ENCODE data around the gene TPRG1.
A peak's percentile ranks its signal among the peaks of the same experiment; 100 is the strongest.

Gene TPRG1, protein sequence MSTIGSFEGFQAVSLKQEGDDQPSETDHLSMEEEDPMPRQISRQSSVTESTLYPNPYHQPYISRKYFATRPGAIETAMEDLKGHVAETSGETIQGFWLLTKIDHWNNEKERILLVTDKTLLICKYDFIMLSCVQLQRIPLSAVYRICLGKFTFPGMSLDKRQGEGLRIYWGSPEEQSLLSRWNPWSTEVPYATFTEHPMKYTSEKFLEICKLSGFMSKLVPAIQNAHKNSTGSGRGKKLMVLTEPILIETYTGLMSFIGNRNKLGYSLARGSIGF

DNA sequence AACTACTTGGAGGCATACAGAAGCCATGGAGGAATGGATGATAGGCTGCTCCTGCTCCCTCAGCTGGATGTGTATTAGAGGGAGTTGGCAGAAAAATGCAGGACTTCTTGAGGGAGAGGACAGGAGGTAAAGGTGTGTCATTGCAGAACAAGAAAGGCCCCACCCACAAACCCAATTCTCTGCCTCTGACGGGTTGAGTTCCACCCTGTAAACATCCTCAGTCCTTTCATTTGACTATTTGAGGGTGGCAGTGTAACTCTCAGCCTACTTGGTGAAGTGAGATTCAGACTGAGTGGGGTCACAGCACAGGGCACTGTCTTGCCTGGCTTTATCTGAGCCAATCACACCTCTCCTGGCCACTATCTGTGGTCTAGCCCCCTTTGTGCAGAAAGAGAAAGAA, at the start of gene TPRG1:
TPRG1 (plus strand) TSS at position 265 of the 400 bp plus-strand sequence. CDS start 35,414 bp downstream, outside the sequence.
- no peak for DNase-seq

DNA sequence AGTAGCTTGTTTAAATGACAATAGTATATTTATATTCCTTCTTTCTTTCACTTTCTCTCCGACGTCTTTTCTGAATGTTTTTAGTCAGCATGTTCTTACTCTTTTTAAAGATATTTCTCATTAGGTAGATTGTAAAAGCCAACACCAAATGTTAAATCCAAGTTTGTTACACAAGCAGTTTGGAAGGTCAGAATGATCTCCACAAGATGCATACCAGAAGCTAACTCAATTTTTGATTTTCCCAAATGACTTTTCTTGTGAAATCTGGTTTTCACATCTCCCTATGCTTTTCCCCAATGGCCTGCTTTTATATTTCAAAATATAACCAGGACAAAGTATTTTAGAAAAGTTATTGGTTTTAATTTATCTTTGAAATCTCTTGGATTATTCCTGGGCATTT, 49.7 kb upstream of the TPRG1 start:
- DNase-seq: no peak

DNA sequence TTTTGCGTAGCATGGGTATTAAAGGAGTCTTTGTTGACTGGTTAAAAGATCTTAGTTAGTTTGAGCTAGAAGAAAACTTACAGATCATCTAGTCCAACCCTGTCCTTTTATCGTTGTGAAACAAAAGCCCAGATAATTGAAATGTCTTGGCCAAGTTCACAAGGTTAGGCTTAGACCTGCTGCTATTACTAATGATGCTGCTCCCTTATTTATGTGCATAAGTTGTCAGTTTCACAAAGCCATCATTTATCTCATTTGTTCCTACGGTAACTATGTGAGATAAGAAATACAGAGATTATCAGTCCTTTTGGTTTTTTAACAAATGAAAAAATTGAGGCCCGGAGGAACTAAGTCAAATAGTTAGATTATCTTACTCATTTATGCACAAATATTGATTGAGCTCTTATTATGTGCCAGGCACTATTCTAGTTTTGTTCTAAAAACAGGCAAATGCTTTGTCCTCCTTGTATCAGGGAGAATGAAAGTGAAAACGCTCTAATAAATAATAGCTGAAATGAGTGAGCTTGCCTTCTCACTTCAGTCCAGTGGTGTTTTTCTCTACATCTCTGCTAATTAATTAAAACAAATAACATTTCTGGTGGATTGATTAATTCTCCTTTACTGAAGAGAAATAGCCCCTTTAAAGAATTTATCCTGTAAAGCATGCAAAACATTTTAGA, 49.1 kb upstream of the TPRG1 start:
- DNase-seq: no peak

DNA sequence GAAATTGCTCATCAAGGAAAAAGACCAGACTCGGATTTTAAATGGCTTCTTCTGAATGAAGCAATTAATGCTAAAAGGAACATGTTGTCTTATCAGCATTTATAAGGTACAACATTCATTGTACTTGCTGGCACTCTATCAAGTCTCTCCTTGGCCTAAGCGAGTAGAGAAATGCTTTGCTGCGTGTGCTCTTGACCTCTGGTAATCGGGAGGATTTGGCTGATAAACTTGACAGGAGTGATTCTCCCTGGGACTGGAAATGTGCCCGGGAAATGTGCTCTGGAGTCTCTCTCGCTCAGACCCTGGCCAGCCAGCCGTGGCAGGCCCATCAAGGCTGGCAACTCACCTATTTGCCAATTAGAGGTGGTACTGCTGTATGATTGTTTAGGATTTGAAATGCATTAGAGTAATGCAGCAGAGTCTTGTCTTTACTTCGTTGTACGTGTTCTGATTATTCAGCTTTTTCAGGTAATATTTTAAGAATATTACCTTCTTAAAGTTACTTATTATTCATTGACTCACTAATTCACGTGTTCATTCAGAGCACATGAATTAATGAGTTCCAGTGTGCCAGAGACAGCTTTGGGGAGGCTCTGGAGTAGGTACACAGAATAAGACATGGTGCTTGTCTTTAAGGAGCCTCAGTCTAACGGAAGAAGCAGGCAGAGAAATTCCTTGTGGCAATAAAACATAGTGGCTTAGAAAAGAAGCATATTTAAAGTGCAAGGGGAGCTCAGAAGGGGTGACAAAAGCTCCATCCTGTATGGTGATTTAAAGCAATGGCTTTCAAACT, 48.0 kb upstream of the TPRG1 start:
- DNase-seq: no peak

DNA sequence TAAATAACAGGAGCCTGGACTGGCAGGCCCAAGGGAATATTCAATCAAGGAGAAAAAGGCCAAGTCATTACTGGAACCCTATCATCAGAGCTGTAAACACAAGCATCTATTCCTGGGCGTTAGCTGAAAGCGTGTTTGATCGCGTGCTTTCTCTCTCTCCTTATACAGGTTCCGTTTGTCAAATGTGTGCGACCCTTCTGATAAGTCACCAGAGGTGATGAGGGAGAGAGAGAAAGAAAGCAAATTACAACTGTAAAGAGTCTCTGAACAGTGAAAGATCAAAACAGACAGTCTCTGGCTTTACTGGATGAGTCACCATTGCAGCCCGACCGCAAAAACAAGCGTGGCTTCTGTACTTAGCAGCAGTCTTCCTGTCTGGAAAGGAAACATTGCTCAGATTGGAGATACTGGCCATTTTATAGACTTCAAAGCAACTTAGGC, 39.5 kb upstream of the TPRG1 start:
- no peak for DNase-seq

DNA sequence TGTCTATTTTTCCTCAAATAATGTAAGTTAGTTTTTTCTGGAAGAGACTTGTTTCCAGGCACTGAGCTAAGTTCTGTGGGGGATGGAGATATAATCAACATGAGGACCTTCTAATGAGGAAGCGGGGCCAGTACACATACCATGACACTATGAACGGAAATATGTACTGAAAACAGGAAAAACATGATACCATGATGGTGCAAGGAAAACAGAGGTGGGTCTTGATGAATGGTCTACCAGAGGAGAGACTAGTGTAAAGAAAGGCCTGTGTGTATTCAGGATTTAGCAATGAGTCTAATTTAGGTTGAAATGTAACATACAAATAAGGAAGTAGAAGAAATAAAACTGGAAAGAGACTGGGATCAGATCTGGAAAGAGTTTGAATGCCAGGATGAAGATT, 38.9 kb upstream of the TPRG1 start:
- DNase-seq: no peak

DNA sequence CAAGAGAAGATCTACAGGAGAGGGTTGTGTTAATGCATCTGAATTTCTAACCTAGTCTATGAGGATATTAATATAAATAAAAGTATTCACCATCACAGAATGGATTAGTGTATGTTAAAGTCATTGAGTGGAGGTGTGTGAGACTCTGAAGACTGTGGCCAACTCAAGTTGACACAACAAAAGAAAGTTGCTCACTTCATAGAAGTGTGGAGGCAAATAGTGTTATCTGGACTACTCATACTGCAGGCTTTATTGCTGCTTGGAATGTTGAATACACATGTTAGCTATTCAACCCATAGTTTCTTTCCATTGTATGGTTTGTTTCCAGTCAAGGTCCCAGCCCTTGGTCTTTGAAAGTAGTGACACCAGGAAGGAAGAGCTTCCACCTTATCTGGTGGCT, 38.0 kb upstream of the TPRG1 start:
- DNase-seq: no peak

DNA sequence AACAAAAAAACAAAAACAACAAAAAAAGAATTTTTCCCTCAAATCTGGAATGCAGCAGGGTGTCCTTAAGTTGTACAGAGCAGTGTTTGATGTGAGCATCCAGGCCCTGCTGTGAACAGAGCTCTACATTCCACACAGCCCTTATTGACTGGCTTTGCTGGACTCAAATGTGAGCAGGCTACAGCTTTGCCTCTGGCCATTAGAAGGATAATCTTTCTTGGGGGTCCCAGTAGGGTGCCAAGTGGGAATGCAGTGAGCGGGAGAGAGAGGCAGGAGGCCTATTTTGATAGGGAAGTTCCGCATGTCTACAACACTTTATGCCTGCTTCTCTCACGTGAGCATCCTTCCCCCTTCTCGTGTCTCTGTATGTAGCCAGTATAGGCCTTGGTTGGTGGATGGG, 34.4 kb upstream of the TPRG1 start:
- DNase-seq: no peak

DNA sequence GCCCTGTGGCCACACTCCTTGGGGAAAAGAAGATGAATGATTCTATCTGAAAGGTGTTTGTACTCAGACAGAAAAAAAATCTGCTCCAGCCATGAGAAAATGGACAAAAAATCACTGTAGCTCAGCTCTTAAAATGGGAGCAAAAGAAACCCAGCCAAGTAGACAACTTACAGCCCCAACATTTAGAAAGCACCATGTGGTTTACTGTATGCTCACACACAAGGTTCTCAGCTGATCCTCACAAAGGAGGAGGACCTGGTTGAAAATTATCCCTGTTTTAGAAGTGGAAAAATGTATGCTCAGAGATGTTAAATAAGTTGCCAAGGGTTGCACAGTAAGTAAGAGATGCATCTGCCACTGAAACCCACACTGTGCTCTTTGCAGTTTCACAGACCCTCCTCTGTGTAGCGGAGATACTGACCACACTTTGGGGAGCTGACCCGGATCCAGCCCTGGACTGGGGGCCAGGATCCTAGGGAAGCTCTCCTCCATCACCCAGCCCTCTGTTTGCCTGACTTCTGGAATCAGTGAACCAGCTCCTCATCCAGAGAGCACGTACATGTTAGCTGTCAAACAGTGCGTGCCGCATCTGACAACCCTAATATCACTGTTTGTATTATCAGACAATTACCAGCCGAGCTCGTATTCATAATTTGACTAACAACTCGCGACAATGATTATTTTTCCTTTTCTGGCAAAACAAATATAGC, 32.7 kb upstream of the TPRG1 start:
- no peak for DNase-seq

DNA sequence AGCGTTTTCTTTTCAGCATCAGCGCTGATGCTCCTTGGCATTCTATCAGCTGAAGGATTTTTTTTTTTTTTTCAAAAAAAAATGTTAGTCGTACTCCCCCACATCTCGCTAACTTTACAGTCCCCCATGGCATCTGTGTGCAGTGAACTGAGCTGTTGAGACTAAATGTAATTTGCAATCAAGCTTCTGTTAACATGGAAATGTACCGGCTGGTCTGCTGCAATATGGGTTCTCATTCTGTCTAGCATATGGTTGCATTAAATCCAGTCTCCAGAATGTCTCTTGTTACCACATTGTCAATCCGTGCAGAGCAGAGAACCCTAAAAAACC, 32.2 kb upstream of the TPRG1 start:
- no peak for DNase-seq

DNA sequence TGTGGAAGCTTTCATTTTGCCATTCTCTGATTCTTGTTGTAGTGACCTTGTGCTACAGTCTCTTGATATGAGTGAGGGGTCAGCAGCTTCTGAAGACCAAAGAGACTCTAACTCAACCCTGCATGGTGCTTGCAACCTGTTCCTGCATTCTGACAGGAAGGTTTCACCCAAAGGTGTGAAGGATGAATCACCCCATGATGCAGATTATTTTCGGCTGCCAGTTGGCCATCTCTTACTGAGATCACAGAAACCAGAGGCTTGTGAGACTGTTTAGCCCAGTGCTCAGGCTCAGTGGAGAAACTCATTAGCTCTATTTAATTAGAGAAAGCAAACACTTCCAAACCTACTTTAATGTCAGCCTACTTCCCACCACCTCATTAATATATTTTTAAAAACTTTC, 29.2 kb upstream of the TPRG1 start:
- DNase-seq: no peak

DNA sequence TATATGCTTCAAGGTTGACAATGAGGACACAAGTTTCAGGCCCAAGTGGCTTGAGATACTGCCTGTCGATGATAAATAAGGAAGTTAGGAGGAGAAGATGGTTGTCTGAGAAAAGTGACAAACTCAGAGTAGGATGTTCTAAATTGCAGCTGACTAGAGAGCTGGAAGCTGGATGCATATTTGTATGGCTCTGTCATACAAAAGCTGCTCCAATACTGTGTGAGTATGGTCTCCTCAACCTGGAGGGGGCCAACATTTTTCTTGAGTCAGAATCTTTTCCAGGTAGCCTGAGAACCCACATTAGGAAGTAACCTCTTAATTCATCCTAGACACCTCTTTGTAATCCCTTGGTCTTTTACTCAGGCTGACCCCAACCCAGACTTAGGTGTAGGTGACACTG, 28.4 kb upstream of the TPRG1 start:
- no peak for DNase-seq

DNA sequence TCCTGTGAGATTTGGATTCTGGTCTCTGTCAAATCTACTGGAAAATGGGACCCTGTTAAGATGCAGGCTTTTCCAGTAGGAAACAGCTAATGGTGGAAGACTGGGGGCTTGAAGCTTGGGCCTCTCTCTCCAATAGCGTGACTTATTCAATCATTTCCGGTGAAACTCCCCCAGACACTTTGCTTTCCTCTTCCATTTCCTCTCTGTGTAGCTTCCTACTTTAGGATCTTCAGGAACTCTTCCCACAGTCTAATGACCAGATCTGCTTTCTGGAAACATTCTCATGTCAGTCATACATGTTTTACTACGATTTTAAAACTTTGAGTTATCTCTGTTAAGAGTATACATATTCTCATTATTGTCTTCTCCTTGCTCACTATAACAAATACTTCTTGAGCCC, 28.0 kb upstream of the TPRG1 start:
- no peak for DNase-seq

DNA sequence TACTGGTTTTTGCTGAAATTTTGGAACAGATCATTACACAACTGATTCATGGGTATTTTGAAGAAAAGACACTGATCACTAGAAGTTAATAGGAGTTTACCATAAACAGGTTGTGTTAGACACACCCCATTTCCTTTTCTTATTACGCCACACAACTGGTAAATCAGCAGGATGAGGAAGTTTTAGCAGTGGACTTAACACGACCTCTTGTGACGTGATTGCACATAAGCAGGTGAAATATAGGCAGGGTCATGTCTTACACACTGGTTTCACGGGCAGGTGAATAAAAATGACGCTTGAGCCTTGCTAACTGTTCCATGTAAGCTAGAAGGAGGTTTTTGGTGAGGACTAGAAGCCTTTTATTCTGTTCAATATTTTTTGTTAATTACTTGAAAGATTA, 27.1 kb upstream of the TPRG1 start:
- no peak for DNase-seq

DNA sequence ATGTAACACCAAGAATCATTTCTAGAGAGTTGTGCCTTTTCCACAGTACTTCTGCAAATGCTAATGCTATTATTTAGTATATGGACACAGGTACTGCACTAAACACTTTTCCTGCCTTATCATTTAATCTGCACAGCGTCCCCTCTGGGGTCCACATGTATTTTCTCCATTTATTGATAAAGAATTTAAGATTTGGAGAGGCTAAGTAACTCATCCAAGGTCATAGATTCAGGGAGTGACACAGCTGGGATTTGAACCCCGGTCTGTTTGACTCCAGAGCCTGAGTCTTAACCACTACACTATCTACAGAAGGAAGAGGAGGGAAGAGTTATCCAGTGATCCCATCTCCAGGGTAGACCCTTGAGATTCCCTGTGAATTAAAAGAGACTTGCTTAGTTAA, 24.9 kb upstream of the TPRG1 start:
- DNase-seq: no peak

DNA sequence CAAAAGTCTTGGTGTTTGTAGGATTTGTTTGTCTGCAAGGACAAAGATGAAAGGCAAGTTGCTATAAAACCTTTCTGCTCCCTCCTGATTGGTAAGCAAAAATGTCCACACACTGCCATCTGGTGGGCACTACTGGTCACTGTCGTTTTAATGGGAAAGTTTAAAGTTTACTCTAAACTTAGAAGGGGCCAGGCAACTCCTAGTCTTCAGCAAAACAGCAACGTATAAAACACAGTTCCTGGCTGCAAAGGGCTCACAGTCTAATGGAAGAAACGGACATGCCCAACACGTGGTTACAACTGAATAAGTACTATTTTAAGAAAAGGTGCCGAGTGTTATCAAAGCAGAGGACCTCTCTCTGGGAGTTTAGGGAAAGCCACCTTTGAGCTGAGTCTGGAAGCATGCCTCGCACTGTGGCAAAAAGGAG, 23.7 kb upstream of the TPRG1 start:
- peak; percentile 15 for DNase-seq

DNA sequence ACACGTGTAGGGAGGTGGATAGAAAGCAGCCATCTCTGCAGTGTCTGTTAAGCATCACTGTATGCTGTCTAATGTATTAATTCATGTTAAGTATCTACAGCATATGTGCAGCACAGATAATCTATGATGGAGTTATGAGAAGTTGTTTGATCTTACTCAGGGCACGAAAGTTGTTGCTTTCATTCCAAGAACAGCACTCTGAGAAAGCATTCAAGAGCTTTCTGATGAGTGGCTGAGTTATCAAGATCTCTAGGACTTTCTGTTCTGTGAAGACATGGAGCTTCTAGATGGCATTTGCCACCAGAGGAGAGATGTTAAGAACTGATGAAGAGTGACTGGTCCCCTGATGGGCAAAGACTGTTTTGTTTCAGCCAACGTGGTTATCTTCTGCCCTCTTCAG, 22.6 kb upstream of the TPRG1 start:
- no peak for DNase-seq

DNA sequence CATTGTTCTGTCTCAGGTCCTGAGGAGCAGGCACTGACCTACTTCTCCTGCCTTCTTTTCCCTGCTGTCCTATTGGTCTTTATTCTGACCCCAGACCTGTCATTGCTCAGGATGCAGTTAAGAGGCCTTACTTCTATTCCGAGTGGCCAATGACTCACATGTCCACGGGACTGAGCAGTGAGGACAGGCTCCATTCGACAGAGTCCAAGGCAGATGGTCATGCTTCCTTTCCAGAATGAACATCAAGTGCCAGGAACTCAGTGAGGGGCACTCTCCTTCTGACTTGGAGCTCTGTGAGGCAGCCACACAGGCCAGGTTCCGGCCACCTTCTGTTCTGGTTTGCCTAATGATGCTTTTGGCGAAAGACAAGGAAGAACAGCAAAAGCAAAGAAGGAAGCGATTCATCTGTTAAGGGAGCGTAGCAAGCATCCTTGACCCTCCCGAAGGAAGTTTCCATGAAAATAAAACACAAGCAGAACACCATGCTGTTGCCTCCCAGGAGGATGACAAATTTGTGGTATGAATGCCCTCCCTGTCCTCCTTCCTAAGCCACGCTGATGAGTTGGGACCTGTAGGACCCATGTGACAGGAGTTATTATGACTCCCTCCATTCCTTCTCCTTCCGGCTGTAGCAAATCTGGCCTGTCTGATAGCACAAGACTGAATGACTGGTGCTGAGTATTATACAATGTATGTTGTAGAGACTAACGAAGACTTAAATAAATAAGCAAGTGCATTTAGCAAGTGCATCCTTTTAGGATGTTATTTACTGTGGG, 14.4 kb upstream of the TPRG1 start:
- no peak for DNase-seq

DNA sequence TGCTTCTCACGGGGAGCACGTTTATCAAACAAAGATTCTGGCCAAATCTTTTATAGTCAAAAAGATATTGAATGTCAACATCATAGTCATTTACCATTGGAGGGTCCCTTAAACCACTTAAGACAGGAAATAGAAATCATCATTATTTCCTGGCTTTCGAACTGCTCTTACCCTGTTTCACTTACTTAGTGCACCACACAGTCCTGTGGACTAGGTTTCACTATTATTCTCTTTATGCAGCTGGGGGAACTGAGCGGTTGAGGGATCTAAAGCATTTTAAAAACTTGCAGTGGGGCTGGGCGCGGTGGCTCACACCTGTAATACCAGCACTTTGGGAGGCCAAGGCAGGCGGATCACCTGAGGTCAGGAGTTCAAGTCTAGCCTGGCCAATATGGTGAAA, 13.7 kb upstream of the TPRG1 start:
- DNase-seq: no peak

DNA sequence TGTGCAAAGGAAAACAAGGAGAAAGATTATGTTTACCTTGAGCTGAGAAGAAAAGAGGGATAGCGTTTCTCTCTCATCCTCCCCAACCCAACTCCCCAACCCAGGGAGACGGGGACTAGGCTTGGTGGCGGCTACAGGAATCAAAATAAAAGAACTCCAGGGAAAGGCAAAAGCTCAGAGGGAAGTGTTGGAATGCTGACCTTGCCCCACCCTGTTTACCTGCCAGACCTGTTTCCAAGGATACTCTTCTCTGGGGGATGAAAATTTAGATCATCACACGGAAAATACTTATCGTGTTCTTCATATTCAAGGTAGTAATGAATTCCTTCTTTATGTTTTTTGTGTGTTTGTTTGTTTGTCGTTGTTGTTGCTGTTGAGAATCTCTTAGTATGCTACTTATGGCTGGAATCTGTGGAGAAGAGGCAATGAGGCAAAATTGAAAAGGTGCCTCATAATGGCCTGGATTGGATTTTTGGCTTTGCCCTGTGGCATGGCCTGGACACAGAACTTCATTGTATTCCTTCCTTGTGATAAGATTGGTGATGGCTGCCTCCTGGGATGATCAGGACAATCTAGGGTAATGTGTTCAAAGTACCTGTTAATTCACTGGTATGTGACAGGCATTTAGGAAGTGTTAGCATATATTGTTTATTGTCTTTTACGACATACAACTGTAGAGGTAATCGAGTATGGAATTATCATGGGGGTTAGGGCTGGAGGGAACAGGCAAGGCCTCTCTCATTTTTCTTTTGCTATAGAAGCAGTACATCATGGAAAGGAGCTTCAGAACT, 11.1 kb upstream of the TPRG1 start:
- no peak for DNase-seq

DNA sequence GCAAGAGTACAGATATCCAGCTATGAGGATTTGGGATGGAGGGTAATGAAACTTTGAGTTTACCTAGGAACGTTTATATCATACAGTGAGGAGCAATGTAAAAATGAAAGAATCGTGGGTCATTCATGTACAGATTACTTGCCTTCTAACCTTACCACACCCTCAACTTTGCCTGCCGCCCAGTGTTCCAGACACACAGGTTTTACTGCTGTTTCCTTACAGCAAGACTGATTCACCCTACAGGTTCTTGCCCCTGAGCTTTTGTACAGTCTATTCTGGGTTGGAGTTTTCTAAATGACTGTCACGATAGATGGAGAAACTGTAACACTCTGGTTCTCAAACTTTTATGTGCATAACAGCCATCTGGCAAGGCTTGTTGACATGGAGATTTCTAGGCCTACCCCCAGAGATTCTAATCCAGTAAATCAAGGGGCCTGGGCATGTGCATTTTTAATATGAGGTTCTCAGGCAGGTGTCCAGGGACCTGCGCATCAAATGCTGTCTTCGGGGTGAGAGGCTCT, 6.6 kb upstream of the TPRG1 start:
- DNase-seq: no peak

DNA sequence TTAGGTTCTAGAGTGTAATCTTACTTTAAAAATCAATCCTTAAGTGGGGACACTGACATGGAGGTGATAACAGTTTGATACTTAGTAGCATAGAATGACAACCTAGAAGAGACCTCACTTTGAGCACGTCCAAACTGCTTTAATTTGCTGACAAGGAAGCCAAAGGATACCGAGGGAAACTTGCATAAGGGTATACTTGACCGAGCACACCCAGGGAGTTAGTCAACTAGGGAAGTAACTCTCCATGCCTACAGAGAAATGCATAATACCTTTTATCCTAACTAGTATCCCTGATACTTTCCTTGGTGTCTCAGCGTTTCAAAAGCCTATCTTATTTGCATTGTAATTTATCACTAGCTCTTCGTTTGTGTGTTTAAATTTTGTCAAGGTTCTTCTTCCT, 5.5 kb upstream of the TPRG1 start:
- DNase-seq: no peak
